GM12878 (cell line): ENCODE results near the gene ZNF98. TPM values are rescaled to one million over a fixed set of nuclear protein-coding genes. Genes with fewer than 3 reads are reported as not detected.

Experiments
- polyA plus RNA-seq, 11 experiments: library from polyadenylated mRNA; depleted of rRNA in 4 of 11; unstranded in 6 of 11; stranded (reverse) in 5 of 11; fragments of >200 nt; fragmentation: Nextera tagmentation in 4 of 11; fragmentation: Illumina TruSeq in 1 of 11; extraction: Ambion mirVana in 4 of 11; extraction: Trizol in 1 of 11; gene quantifications; 1 replicate in 1 of 11; 2 replicates in 10 of 11; pipeline versions ENCODE4 v1.2.1 to v1.2.3, GENCODE V29; 2011 to 2016; ENCODE audit warnings: inconsistent platforms in 2 of 11, missing spikeins in 2 of 11, low read depth in 1 of 11
- small RNA-seq: library from RNA; depleted of rRNA; stranded (forward); fragments of <200 nt; gene quantifications from one replicate; pipeline ENCODE3, GENCODE V24; 2014
- total RNA-seq, 4 experiments: library from RNA; depleted of rRNA in 3 of 4; stranded (reverse); fragments of >200 nt in 3 of 4; fragmentation: Illumina TruSeq in 1 of 4; extraction: Trizol in 1 of 4; gene quantifications; 2 replicates each; pipeline versions ENCODE4 v1.2.1 to v1.2.3, GENCODE V29; 2013 to 2021

Gene ZNF98
- total and polyA plus RNA-seq, 10 of the 15 experiments (the other 5 are each of a cell fraction or from before 2014, with no cell fraction given), result not detected

Small RNAs within 50 kb of the gene (small RNA-seq; reads per million reads assigned to genes)
- gene AC011494.1, result not detected

Other genes with a start within 250 kb of the ZNF98 start
- not detected in 2 replicates for gene ZNF676, start 225.4 kb downstream of the ZNF98 start, total RNA-seq (2014; rRNA removed)
- gene ZNF676, start 225.4 kb downstream of the ZNF98 start, total RNA-seq (2014; rRNA removed; fragmentation: Illumina TruSeq; extraction: Trizol), result not detected in 2 replicates
- gene ZNF676, start 225.4 kb downstream of the ZNF98 start, total RNA-seq (2021), result not detected in 2 replicates
- 0.04 TPM in 1 of 2 replicates, not detected in the other for gene ZNF676, start 225.4 kb downstream of the ZNF98 start, polyA plus RNA-seq (2011; rRNA removed)
- not detected in 2 replicates for gene ZNF676, start 225.4 kb downstream of the ZNF98 start, polyA plus RNA-seq (2014; fragmentation: Illumina TruSeq; extraction: Trizol)
- not detected for gene ZNF676, start 225.4 kb downstream of the ZNF98 start, polyA plus RNA-seq (2014; fragmentation: Nextera tagmentation; extraction: Ambion mirVana)
- not detected in 2 replicates for gene ZNF676, start 225.4 kb downstream of the ZNF98 start, polyA plus RNA-seq (2014; rRNA removed)
- gene ZNF676, start 225.4 kb downstream of the ZNF98 start, polyA plus RNA-seq (2016; fragmentation: Nextera tagmentation; extraction: Ambion mirVana), result not detected
- not detected in 2 replicates for gene ZNF729, start 135.9 kb downstream of the ZNF98 start, total RNA-seq (2014; rRNA removed)
- gene ZNF729, start 135.9 kb downstream of the ZNF98 start, total RNA-seq (2014; rRNA removed; fragmentation: Illumina TruSeq; extraction: Trizol), result not detected in 2 replicates
- not detected in 2 replicates for gene ZNF729, start 135.9 kb downstream of the ZNF98 start, total RNA-seq (2021)
- gene ZNF729, start 135.9 kb downstream of the ZNF98 start, polyA plus RNA-seq (2011; rRNA removed), result not detected in 2 replicates
- gene ZNF729, start 135.9 kb downstream of the ZNF98 start, polyA plus RNA-seq (2014; fragmentation: Illumina TruSeq; extraction: Trizol), result not detected in 2 replicates
- not detected for gene ZNF729, start 135.9 kb downstream of the ZNF98 start, polyA plus RNA-seq (2014; fragmentation: Nextera tagmentation; extraction: Ambion mirVana)
- gene ZNF729, start 135.9 kb downstream of the ZNF98 start, polyA plus RNA-seq (2014; rRNA removed), result not detected in 2 replicates
- gene ZNF729, start 135.9 kb downstream of the ZNF98 start, polyA plus RNA-seq (2016; fragmentation: Nextera tagmentation; extraction: Ambion mirVana), result not detected
- not detected in 2 replicates for gene ZNF492, start 212.0 kb upstream of the ZNF98 start, total RNA-seq (2014; rRNA removed)
- not detected in 2 replicates for gene ZNF492, start 212.0 kb upstream of the ZNF98 start, total RNA-seq (2014; rRNA removed; fragmentation: Illumina TruSeq; extraction: Trizol)
- not detected in 2 replicates for gene ZNF492, start 212.0 kb upstream of the ZNF98 start, total RNA-seq (2021)
- gene ZNF492, start 212.0 kb upstream of the ZNF98 start, polyA plus RNA-seq (2011; rRNA removed), result not detected in 2 replicates
- gene ZNF492, start 212.0 kb upstream of the ZNF98 start, polyA plus RNA-seq (2014; fragmentation: Illumina TruSeq; extraction: Trizol), result not detected in 2 replicates
- not detected for gene ZNF492, start 212.0 kb upstream of the ZNF98 start, polyA plus RNA-seq (2014; fragmentation: Nextera tagmentation; extraction: Ambion mirVana)
- not detected in 2 replicates for gene ZNF492, start 212.0 kb upstream of the ZNF98 start, polyA plus RNA-seq (2014; rRNA removed)
- not detected for gene ZNF492, start 212.0 kb upstream of the ZNF98 start, polyA plus RNA-seq (2016; fragmentation: Nextera tagmentation; extraction: Ambion mirVana)